A549 treated with CORT108297 at 1 μM for 4 hours (cell line): ENCODE results near the gene SLC13A2. TPM values are rescaled to one million over a fixed set of nuclear protein-coding genes. Genes with fewer than 3 reads are reported as not detected.

ENCODE experiments used
- total RNA-seq: library from RNA; stranded (reverse); fragments of 200-300 nt; extraction: Qiagen RNA extraction; gene quantifications from 5 replicates; pipeline ENCODE4 v1.2.3, GENCODE V29; 2022

SLC13A2 gene
- 0.06 to 0.15 TPM (median 0.12 TPM) in 5 replicates for total RNA-seq

GRCh38 chr17:28473542-28473941 lies at the start of gene SLC13A2:
Gene SLC13A2 (plus strand): TSS chr17:28473644. CDS start chr17:28473713, 69 bp downstream.

GRCh38 chr17:28505986-28506665 lies 32.7 kb downstream of the SLC13A2 start, which contains the start of gene FOXN1:
Gene FOXN1 (plus strand): TSS chr17:28506348. CDS start chr17:28523970, 17,622 bp downstream.

Other genes starting within 250 kb of the SLC13A2 start
- gene TMEM97, start 154.4 kb upstream of the SLC13A2 start, total RNA-seq = 45.4 to 51.5 TPM (median 48.0 TPM) in 5 replicates
- gene IFT20, start 138.2 kb upstream of the SLC13A2 start, total RNA-seq = 53.7 to 58.8 TPM (median 57.1 TPM) in 5 replicates
- gene TNFAIP1, start 137.9 kb upstream of the SLC13A2 start, total RNA-seq = 41.9 to 53.8 TPM (median 52.7 TPM) in 5 replicates
- 139 to 165 TPM (median 165 TPM) in 5 replicates for gene POLDIP2, start 116.1 kb upstream of the SLC13A2 start, total RNA-seq
- not detected in 5 replicates for gene SEBOX, start 108.4 kb upstream of the SLC13A2 start, total RNA-seq
- gene VTN, start 103.3 kb upstream of the SLC13A2 start, total RNA-seq = 16.9 to 24.9 TPM (median 20.6 TPM) in 5 replicates
- 4.4 to 7.4 TPM (median 6.2 TPM) in 5 replicates for gene SARM1, start 102.0 kb upstream of the SLC13A2 start, total RNA-seq
- 15.8 to 22.8 TPM (median 20.7 TPM) in 5 replicates for gene SLC46A1, start 67.4 kb upstream of the SLC13A2 start, total RNA-seq
- 0.02 to 0.06 TPM (median 0.04 TPM) in 4 of 5 replicates, not detected in the other for gene FOXN1, start 32.7 kb downstream of the SLC13A2 start, total RNA-seq
- 22.3 to 36.4 TPM (median 32.0 TPM) in 5 replicates for gene UNC119, start 79.0 kb downstream of the SLC13A2 start, total RNA-seq
- 55.5 to 65.3 TPM (median 61.2 TPM) in 5 replicates for gene PIGS, start 97.9 kb downstream of the SLC13A2 start, total RNA-seq
- gene ALDOC, start 103.3 kb downstream of the SLC13A2 start, total RNA-seq = 1.6 to 2.8 TPM (median 2.1 TPM) in 5 replicates
- gene SPAG5, start 125.4 kb downstream of the SLC13A2 start, total RNA-seq = 69.8 to 83.9 TPM (median 78.3 TPM) in 5 replicates
- 3.0 to 5.5 TPM (median 4.8 TPM) in 5 replicates for gene RSKR, start 140.5 kb downstream of the SLC13A2 start, total RNA-seq
- gene BLTP2, start 171.5 kb downstream of the SLC13A2 start, total RNA-seq = 51.4 to 78.0 TPM (median 62.9 TPM) in 5 replicates
- gene SDF2, start 188.3 kb downstream of the SLC13A2 start, total RNA-seq = 82.2 to 85.5 TPM (median 83.0 TPM) in 5 replicates
- 67.6 to 75.2 TPM (median 73.5 TPM) in 5 replicates for gene SUPT6H, start 188.6 kb downstream of the SLC13A2 start, total RNA-seq
- 1.0 to 1.7 TPM (median 1.1 TPM) in 5 replicates for gene PROCA1, start 238.2 kb downstream of the SLC13A2 start, total RNA-seq
- 227 to 270 TPM (median 264 TPM) in 5 replicates for gene RAB34, start 244.2 kb downstream of the SLC13A2 start, total RNA-seq
- gene RPL23A, start 246.3 kb downstream of the SLC13A2 start, total RNA-seq = 2,007 to 2,316 TPM (median 2,128 TPM) in 5 replicates